Measurements from ENCODE around the gene FERD3L.

DNA sequence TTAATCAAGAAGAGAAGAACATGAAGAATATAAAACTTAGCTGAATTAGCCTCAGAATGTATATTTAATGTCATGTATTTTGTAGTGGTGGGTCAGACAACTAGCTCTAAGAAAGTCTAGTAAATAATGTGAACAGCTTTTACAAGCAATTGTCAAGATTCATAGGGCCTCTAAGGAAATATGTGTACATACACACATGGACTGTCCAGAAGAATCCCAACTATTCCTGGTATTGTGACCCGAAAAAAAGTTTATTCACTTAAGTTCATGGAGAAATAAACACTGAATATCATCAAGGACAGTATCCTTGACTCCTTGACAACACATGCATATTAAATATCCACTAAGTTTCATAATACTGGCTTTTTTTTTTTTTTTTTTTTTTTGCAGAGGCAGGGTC lies 16.4 kb downstream of the FERD3L start:
- TF ChIP-seq CTCF (conservative IDR thresholded peaks at IDR 0.05; ENCODE audit: low read depth in 2 of 2) (no peak), POLR2AphosphoS5 (IDR thresholded peaks at IDR 0.05; ENCODE audit: low read depth) (no peak), ZNF331 (CRISPR knock-in tag; IDR thresholded peaks at IDR 0.05; ENCODE audit: low read depth) (no peak), EZH2 (IDR thresholded peaks at IDR 0.05; ENCODE audit: low read depth, unreplicated experiment) (no peak), EZH2phosphoT487 (IDR thresholded peaks at IDR 0.05; ENCODE audit: unreplicated experiment) (no peak), CREB1 (CRISPR knock-in tag; IDR thresholded peaks at IDR 0.05; ENCODE audit: low read depth) (no peak), ETS1 (IDR thresholded peaks at IDR 0.05) (no peak)
- TF ChIP-seq, protein P1, sequence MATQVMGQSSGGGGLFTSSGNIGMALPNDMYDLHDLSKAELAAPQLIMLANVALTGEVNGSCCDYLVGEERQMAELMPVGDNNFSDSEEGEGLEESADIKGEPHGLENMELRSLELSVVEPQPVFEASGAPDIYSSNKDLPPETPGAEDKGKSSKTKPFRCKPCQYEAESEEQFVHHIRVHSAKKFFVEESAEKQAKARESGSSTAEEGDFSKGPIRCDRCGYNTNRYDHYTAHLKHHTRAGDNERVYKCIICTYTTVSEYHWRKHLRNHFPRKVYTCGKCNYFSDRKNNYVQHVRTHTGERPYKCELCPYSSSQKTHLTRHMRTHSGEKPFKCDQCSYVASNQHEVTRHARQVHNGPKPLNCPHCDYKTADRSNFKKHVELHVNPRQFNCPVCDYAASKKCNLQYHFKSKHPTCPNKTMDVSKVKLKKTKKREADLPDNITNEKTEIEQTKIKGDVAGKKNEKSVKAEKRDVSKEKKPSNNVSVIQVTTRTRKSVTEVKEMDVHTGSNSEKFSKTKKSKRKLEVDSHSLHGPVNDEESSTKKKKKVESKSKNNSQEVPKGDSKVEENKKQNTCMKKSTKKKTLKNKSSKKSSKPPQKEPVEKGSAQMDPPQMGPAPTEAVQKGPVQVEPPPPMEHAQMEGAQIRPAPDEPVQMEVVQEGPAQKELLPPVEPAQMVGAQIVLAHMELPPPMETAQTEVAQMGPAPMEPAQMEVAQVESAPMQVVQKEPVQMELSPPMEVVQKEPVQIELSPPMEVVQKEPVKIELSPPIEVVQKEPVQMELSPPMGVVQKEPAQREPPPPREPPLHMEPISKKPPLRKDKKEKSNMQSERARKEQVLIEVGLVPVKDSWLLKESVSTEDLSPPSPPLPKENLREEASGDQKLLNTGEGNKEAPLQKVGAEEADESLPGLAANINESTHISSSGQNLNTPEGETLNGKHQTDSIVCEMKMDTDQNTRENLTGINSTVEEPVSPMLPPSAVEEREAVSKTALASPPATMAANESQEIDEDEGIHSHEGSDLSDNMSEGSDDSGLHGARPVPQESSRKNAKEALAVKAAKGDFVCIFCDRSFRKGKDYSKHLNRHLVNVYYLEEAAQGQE (IDR thresholded peaks at IDR 0.05; ENCODE audit: unreplicated experiment): no peak
